Activated CD4-positive, alpha-beta T cell treated with anti-CD3 and anti-CD28 coated beads, Interleukin-2, Interleukin-4, amounts not matched to agents 100 ng/mL and 50 ng/mL, durations not matched to agents 16 hours and 8 hours (primary cell): ENCODE measurements around the gene SMPD3.

Experiments
- DNase-seq: peaks from one replicate; pipeline ENCODE4 v3.0.0-alpha.2; 2020; ENCODE audit warnings: low spot score

The SMPD3 gene

GRCh38 chr16:68382296-68382718 lies 66.0 kb downstream of the SMPD3 start:
- no peak for DNase-seq

GRCh38 chr16:68381363-68381724 lies 67.0 kb downstream of the SMPD3 start:
- DNase-seq, result no peak

GRCh38 chr16:68380676-68381362 lies 67.5 kb downstream of the SMPD3 start:
- DNase-seq, result no peak

GRCh38 chr16:68380348-68380670 lies 68.0 kb downstream of the SMPD3 start:
- no peak for DNase-seq

GRCh38 chr16:68379472-68380347 lies 68.6 kb downstream of the SMPD3 start:
- no peak for DNase-seq

- DNase-seq, result no peak
Observed at GRCh38 chr16:68378436-68379415, 69.6 kb downstream of the SMPD3 start.

GRCh38 chr16:68377667-68378393 lies 70.5 kb downstream of the SMPD3 start:
- DNase-seq, result no peak

GRCh38 chr16:68377221-68377620 lies 71.1 kb downstream of the SMPD3 start:
- DNase-seq, result no peak

GRCh38 chr16:68376590-68376989 lies 71.7 kb downstream of the SMPD3 start:
- no peak for DNase-seq

GRCh38 chr16:68375801-68376536 lies 72.3 kb downstream of the SMPD3 start:
- no peak for DNase-seq

GRCh38 chr16:68374961-68375660 lies 73.2 kb downstream of the SMPD3 start:
- DNase-seq, result no peak

- no peak for DNase-seq
Observed at GRCh38 chr16:68374246-68374805, 74.0 kb downstream of the SMPD3 start.

GRCh38 chr16:68373528-68374245 lies 74.6 kb downstream of the SMPD3 start:
- DNase-seq, result no peak

- no peak for DNase-seq
Observed at GRCh38 chr16:68372806-68373205, 75.5 kb downstream of the SMPD3 start.

GRCh38 chr16:68372381-68372720 lies 76.0 kb downstream of the SMPD3 start:
- no peak for DNase-seq

- no peak for DNase-seq
Observed at GRCh38 chr16:68371706-68372380, 76.5 kb downstream of the SMPD3 start.

GRCh38 chr16:68371276-68371651 lies 77.0 kb downstream of the SMPD3 start:
- DNase-seq, result no peak

GRCh38 chr16:68370581-68371275 lies 77.6 kb downstream of the SMPD3 start:
- no peak for DNase-seq
